Endodermal cell (in vitro differentiated cells): ENCODE data around the gene THSD4. TPM values are rescaled to one million over a fixed set of nuclear protein-coding genes. Genes with fewer than 3 reads are reported as not detected.

ENCODE experiments used
- DNase-seq: peaks from one replicate; pipeline ENCODE4 v3.0.0-alpha.2; 2017
- H3K27ac ChIP-seq: 2 replicates; pipeline ENCODE4 v1.5.1; 2013; ENCODE audit warnings: mild to moderate bottlenecking, low read depth, low read length, moderate library complexity
- H3K27me3 ChIP-seq: 2 replicates; pipeline ENCODE4 v1.6.1; 2013; ENCODE audit warnings: mild to moderate bottlenecking, low read length, moderate library complexity; ENCODE audit not compliant: insufficient read depth, control insufficient read depth, poor library complexity, severe bottlenecking
- H3K36me3 ChIP-seq: 2 replicates; pipeline ENCODE4 v1.7.0; 2013; ENCODE audit warnings: mild to moderate bottlenecking, low read length, moderate library complexity; ENCODE audit not compliant: control insufficient read depth, insufficient read depth
- H3K4me1 ChIP-seq: one replicate; pipeline ENCODE4 v1.7.0; 2013; ENCODE audit warnings: low read length; ENCODE audit not compliant: control insufficient read depth, insufficient read depth
- H3K4me3 ChIP-seq: 2 replicates; pipeline ENCODE4 v1.5.1; 2013; ENCODE audit warnings: mild to moderate bottlenecking, low read length, moderate library complexity
- H3K9ac ChIP-seq: 2 replicates; pipeline ENCODE4 v1.6.1; 2013; ENCODE audit warnings: mild to moderate bottlenecking, low read length, moderate library complexity; ENCODE audit not compliant: poor library complexity, severe bottlenecking; ENCODE audit errors: extremely low read depth
- H3K9me3 ChIP-seq: 2 replicates; pipeline ENCODE4 v1.6.1; 2013; ENCODE audit warnings: mild to moderate bottlenecking, low read length, moderate library complexity; ENCODE audit not compliant: control insufficient read depth
- H3K27ac Mint-ChIP-seq: 2 replicates; pipeline ENCODE4 v1.8.0; 2020; ENCODE audit warnings: mixed read lengths
- H3K27me3 Mint-ChIP-seq: 2 replicates; pipeline ENCODE4 v1.8.0; 2021; ENCODE audit warnings: mild to moderate bottlenecking, mixed read lengths; ENCODE audit not compliant: insufficient read depth
- H3K36me3 Mint-ChIP-seq: 2 replicates; pipeline ENCODE4 v1.8.0; 2020; ENCODE audit warnings: low read depth, mixed read lengths
- H3K4me1 Mint-ChIP-seq: 2 replicates; pipeline ENCODE4 v1.8.0; 2020; ENCODE audit warnings: mixed read lengths
- H3K4me3 Mint-ChIP-seq: 2 replicates; pipeline ENCODE4 v1.8.0; 2020; ENCODE audit warnings: mild to moderate bottlenecking, moderate library complexity, mixed read lengths
- H3K9me3 Mint-ChIP-seq: 2 replicates; pipeline ENCODE4 v1.8.0; 2020; ENCODE audit warnings: mild to moderate bottlenecking, mixed read lengths
- CTCF ChIP-seq: fragments of 200-600 bp; sonication (generic); conservative IDR thresholded peaks from 2 replicates; pipeline ENCODE4 v1.5.0; 2021; ENCODE audit warnings: antibody characterized with exemption, mild to moderate bottlenecking
- WGBS, 2 experiments: methylation state at CpG; one replicate each; pipeline versions ENCODE4 v1.1.5 to v1.1.7; 2013; ENCODE audit warnings: missing lambda C conversion rate in 2 of 2, mixed read lengths in 1 of 2; ENCODE audit not compliant: insufficient coverage in 1 of 2, insufficient read length in 1 of 2; 5-methylcytosine and 5-hydroxymethylcytosine counted together
- total RNA-seq, 2 donors: library from RNA; stranded (reverse); fragmentation: NEBNext Ultra II Directional in 1 of 2; extraction: Animal tissue kit (Norgen Biotek cat#: 25700) in 1 of 2; gene quantifications; 2 replicates in 1 of 2; 3 replicates in 1 of 2; pipeline ENCODE4 v1.2.1, GENCODE V29; 2021

THSD4 gene
- total RNA-seq, 2 donors from 2014 or later: 4.6 to 5.4 TPM

- no peak overlapping the region for H3K4me3 Mint-ChIP-seq
- no peaks in the 10 kb centered on the region for H3K9me3 Mint-ChIP-seq
- TF ChIP-seq CTCF: peak; percentile 43
- no peaks in the 10 kb centered on the region for H3K36me3 Mint-ChIP-seq
- Histone ChIP-seq H3K4me3 (no peak overlapping the region), H3K9ac (no peak overlapping the region), H3K4me1 (peaks cover 6% of the 10 kb centered on the region), H3K27ac (no peak overlapping the region), H3K27me3 (no peaks in the 10 kb centered on the region), H3K36me3 (no peaks in the 10 kb centered on the region), H3K9me3 (no peaks in the 10 kb centered on the region)
- no peak overlapping the region for H3K27ac Mint-ChIP-seq
- H3K4me1 Mint-ChIP-seq: peaks cover 8% of the 10 kb centered on the region
- H3K27me3 Mint-ChIP-seq: peaks cover 7% of the 10 kb centered on the region
- WGBS, 2 experiments: 93 to 100% methylated on average over 4 to 6 of the region's 6 CpGs
- no peak for DNase-seq
Observed at GRCh38 chr15:71252044-71252739, 136.9 kb downstream of the THSD4 start.

GRCh38 chr15:71252740-71253047 lies 137.4 kb downstream of the THSD4 start:
- H3K27ac Mint-ChIP-seq: no peak overlapping the region
- H3K36me3 Mint-ChIP-seq: no peaks in the 10 kb centered on the region
- no peak overlapping the region for H3K9ac ChIP-seq
- H3K27ac ChIP-seq: no peak overlapping the region
- H3K36me3 ChIP-seq: no peaks in the 10 kb centered on the region
- no peak overlapping the region for H3K4me3 ChIP-seq
- 93 to 100% methylated on average over 1 to 3 of the region's 3 CpGs for WGBS, 2 experiments
- TF ChIP-seq CTCF: no peak
- H3K4me3 Mint-ChIP-seq: no peak overlapping the region
- H3K9me3 Mint-ChIP-seq: no peaks in the 10 kb centered on the region
- H3K27me3 Mint-ChIP-seq: peaks cover 2% of the 10 kb centered on the region
- no peak for DNase-seq
- H3K9me3 ChIP-seq: no peaks in the 10 kb centered on the region
- H3K4me1 Mint-ChIP-seq: peaks cover 8% of the 10 kb centered on the region
- peaks cover 6% of the 10 kb centered on the region for H3K4me1 ChIP-seq
- no peaks in the 10 kb centered on the region for H3K27me3 ChIP-seq

- TF ChIP-seq CTCF: no peak
- Histone ChIP-seq H3K9me3 (no peaks in the 10 kb centered on the region), H3K4me1 (peaks cover 6% of the 10 kb centered on the region), H3K4me3 (no peak overlapping the region), H3K27me3 (no peaks in the 10 kb centered on the region), H3K9ac (no peak overlapping the region), H3K36me3 (no peaks in the 10 kb centered on the region), H3K27ac (no peak overlapping the region)
- no peak overlapping the region for H3K27ac Mint-ChIP-seq
- peaks cover 4% of the 10 kb centered on the region for H3K4me1 Mint-ChIP-seq
- no peaks in the 10 kb centered on the region for H3K36me3 Mint-ChIP-seq
- H3K9me3 Mint-ChIP-seq: no peaks in the 10 kb centered on the region
- 96 to 97% methylated on average over 3 of the region's 3 CpGs for whole genome bisulfite sequencing, 2 experiments
- DNase-seq: no peak
- no peaks in the 10 kb centered on the region for H3K27me3 Mint-ChIP-seq
- H3K4me3 Mint-ChIP-seq: no peak overlapping the region
Observed at GRCh38 chr15:71254491-71254890, 139.2 kb downstream of the THSD4 start.
